GM19328 (cell line): ENCODE results near the gene PLA2G5.
"Not testable (repeated sequence)": the region's sequence is repeated elsewhere in the genome, so short reads cannot be mapped to it uniquely, and the experiment has no call there.

Experiments
- ATAC-seq: cut with Tn5 transposase; IDR thresholded peaks from one replicate; pipeline ENCODE4 v1.9.1; 2021; ENCODE audit warnings: mild to moderate bottlenecking, moderate library complexity; ENCODE audit not compliant: unreplicated experiment

PLA2G5 gene

DNA sequence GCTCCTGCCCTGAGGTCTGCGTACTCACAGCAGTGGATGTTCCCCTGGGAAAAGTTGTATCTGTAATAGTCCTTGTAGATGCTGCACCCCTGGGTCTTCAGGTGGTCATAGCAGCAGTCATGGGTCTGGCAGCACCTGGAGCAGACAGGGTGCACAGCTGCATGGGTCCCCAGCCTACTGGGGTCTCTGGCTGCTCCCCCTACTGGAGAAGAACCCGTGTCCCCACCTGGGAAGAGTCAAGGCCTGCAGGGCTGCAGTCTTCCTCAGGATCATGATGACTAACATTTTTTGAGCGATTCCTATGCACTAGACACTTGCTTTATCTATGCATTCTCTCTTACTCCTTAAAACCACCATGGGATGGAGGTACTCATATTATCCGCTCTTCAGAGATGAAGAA lies 45.5 kb downstream of the PLA2G5 start:
- no peak for ATAC-seq

DNA sequence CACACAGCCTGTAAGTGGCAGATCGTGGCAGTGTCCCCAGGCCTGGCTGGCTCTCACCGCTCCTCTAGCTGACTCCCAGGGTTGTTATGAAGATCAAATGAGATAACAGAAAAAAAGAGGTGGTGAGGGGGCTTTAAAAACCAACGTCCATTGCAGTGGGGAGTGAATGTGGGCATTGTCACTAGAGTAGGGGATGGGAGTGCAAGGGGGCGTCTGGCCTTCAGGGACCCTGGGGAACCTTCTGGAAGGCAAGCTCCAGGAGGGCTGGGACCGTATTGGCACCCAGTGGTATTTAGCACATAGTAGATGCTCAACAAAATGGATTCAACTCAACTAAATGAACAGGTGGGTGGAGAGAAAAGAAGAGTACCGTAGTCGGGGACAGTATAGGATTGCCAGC lies 45.9 kb downstream of the PLA2G5 start:
- ATAC-seq = no peak

DNA sequence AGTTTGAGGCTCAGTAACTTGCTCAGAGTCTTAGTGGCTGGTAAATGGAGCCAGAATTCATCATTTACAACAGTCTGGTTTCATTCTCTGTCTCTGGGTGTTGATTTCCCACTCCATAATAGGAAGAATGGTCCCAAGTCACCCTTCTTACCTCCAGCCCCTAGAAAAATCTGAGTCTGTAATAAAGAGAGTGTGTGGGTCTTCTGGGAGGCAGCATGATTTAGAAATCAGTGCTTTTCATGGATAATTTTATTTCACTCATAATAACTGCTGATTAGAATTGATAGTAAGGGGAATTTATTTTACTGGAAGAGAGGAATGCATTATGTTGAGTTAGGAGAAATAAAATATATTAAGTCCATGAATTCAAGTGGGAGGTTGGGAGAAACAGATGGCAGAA lies 47.2 kb downstream of the PLA2G5 start:
- no peak for ATAC-seq

DNA sequence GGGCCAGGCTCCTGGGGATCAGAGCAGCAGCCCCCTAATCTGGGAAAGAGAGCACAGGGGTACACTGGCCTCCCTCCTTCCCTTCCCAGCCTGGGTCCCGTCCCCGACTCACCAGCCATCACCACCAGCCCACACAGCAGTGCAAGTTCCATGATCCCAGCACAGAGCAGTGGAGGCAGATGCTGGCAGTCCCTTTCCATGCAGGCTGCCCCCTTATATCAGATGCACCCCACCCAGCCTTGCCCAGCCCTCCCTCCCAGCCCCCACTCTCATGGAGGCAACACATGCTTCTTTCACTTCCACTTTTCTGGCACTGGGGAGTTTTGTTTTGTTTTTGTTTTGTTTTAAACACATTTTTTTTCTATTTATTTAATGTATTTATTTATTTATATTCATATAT lies 49.4 kb downstream of the PLA2G5 start, which contains the start of gene PLA2G2D:
PLA2G2D (minus strand) TSS at position 190 of the 400 bp plus-strand sequence; CDS start at position 152, 38 bp downstream.
- ATAC-seq = no peak

DNA sequence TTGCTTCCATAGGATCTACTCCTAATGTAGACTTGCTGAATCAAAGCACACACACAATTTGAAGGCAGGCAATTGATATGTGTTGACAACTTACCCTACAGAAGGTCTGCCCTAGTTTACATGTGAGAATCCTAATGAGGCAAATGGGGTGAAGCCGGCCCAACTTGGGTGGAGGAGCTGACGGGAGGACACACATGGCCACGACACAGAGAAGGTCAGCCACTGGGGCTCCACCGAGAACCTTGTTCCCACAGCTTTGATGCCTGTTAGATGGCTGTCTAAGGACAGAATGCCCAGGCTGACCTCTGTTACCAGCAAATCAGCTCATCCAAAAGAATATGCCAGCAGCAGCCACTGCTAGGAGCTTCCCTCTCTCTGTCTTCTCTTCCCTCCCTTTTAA lies 50.8 kb downstream of the PLA2G5 start:
- no peak for ATAC-seq

DNA sequence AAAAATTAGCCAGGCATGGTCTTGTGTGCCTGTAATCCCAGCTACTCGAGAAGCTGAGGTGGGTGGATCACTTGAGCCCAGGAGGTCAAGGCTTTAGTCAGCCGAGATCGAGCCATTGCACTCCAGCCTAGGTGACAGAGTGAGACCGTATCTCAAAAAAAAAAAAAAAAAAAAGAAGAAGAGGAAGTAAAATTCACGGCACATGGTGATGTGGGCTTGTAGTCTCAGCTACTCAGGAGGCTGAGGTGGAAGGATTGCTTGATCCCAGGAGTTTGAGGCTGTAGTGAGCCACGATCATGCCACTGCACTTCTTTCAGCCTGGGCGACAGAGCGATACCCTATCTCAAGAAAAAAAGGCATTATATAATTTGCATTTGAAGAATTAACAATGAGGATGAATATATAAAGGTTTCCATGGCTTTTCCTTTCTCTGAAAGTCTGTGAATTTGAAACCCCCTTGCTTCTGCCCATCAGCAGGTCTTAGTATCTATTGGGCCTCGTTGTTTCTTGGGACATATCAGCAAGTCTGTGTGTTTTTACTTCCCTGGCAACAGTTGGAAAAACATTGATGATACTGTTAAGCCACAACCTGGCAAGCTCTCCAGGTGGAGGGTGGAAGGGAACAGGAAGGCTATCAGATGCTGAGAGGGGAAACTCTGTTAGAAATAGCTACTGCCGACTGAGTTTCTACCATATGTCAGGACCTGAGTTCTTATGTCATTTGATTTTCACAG lies 53.9 kb downstream of the PLA2G5 start:
- ATAC-seq = no peak

DNA sequence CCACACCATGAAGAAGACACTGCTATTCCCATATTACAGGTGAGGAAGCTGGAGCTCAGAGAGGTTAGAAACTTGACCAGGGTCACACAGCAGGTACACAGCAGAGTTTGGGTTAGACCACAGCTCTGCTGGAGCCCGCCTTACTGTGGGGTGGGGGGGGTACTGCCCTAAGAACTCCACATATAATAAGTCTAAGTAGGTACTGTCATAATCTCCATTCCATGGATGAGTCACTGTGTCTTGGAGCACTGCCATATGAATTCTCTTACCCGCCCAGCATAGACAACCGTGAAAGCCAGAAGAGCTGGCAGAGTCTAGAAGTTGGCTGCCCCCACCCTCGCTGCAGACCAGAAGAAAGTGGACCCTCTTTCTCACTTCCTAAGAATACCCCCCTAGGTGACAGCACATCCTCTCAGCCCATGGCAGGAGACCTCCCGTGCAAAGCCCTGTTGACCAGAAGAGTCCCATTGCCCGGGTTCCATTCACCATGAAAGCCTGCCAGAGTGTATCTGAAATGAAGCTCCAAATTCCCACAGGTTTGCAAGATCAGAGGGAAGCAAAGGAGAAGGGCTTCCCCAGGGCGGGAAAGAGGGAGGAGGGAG lies 54.6 kb downstream of the PLA2G5 start:
- ATAC-seq = no peak

DNA sequence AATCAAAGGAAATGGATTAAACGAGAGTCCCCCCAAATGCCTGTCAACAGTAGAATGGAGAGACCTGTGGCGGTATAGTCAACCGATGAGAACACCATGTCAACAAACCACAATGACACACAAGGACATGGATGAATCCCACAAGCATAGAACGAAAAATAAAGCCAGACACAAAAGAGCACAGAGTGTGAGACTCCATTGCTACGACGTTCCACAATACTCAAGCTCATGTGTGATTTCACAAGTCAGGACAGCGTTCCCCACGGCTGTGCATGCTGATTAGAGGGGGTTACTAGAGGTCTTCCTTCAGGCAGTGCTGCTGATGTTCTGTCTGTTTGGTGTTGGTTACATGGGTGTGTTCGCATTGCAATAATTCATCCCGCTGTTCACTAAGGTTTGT lies 55.1 kb downstream of the PLA2G5 start:
- no peak for ATAC-seq

DNA sequence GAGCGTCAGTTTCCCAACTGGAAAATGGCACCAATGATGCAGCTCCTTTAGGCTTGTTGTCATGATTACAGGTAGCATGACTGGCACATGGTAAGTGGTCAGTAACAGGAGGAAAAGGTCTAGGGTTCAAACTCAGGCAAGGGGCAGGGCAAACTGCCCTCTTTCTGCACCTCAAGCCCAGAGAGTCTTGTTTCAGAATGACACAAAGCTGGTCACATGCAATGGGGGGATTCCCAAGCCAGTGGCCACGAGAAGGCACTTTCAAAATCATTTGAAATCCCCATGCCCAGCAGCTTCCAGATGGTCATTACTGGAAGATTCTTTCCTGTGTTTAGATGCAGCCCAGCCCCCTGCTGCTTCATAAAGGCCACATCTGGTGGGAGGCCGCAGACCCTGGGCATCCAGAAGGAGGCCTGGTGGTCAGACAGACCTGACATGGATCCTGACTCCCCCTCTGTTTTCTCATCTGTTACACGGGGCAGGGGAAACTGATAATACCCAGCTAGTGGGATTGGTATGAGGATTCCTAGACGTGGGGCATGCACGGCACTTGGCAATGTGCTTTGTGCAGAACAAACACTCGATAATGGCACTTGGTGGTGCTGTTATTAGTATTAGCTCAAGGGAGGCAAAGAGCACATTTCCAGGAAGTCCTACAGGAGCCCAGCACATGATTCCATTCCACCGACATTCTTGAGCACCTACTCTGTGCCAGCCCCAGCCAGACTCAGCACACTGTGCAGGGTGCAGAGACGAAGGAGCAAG lies 56.2 kb downstream of the PLA2G5 start:
- ATAC-seq = no peak

DNA sequence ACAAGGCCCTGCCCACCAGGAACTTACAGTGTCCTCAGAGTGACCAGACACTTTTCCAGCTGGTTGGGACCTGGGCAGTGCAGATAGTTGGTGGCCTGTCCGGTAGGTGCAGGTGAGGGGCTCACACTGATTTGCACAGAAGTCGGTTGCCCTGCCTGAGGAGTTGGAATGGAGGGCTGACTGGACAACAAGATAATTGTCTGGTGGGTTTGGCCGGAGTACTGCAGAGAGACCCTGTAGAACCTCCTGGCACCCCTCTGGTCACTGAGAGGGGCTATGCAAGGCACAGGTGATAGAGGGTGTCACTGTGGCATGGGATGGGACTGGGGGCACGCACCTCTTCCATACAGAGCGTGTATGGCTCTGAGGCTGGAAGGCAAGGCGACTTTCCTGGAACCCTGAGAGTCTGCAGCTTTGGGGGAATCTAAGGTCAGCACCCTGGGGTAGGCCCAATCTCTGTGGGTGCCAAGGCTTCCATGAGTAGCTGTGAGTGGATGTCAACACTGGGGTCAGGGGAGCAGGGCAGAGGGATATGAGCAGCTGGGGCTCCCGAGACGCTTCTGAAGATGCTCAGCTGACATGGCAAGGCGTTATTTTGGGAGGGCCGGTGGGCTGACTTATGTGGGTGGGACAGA lies 56.9 kb downstream of the PLA2G5 start:
- ATAC-seq = no peak

DNA sequence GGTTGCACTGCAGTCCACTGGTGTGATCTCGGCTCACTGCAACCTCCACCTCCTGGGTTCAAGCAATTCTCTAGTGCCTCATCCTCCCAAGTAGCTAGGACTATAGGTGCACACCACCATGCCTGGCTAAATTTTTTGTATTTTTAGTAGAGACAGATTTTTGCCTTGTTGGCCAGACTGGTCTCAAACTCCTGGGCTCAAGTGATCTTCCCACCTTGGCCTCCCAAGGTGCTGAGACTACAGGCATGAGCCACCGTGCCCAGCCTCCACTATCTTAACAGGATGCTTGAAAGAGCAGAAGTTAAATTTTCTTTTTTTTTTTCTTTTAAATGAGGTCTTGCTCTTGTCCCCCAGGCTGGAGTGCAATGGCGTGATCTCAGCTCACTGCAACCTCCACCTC lies 60.5 kb downstream of the PLA2G5 start:
- ATAC-seq = not testable (repeated sequence)

DNA sequence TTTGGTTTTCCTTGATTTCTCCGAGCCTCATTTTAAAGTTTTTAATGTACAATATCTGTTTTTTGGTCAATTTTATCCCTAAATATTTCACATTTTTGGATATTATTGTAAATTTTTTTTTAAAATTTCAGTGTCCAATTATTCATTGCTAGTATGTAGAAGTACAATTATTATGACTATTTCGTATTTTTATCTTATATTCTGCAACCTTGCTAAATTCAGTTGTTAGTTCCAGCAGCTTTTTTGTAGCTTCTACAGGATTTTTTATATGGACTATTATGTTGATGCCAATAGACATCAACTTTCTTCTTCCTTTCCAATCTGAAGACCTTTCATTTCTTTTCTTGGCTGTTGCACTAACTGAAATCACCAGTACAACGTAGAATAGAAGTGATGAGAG lies 65.0 kb downstream of the PLA2G5 start:
- no peak for ATAC-seq

DNA sequence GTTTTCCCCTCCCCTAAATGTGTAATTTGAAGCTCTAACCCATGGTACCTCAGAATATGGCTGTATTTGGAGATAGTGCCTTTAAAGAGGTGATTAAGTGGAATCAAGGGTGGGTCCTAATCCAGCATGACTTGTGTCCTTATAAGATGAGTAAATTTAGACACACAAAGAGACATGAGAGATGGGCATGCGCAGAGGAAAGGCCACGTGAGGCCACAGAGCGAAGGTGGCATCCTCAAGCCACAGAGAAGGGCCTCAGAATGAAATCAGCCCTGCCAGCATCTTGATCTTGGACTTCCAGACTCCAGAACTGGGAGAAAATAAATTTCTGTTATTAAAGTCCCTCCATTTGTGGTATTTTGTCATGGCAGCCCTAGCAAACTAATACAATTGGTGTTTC lies 66.3 kb downstream of the PLA2G5 start:
- no peak for ATAC-seq

DNA sequence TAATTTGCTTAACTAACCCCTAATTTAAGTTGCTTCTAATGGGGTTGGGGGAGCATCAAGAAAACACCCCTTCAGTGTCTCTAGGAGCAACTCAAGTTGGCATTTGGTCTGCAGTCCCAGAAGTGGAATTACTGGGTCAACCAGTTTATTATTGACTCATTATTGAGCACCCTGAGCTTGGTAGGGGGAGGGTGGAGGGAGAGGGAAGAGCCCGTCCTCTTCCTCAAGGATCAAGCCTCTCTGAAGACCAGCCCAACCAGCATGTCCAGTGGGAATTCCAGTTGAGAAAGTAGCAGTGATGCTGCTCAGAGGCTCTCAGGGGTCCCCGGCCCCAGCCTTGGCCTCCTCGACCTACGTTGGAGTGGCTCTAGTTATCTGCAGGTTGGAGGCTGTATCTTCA lies 67.1 kb downstream of the PLA2G5 start:
- no peak for ATAC-seq

DNA sequence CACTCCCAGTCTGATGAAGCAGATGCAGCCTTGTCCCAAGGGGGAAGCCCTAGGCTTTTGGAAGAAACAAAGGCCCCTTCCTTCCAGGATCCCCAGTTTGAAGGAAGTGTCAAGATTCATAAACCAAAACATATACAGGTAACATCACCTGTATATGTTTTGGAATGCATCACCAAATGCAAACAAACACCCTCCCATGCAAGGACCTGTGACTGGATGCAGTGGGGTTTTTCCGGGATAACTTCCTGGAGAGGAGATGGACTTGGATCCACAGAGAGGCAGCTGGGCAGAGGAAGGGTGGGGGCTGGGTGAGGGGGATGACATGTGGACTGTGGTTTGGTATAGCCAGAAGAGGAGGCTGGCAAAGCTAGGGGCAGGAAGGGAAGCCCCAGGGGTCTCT lies 67.6 kb downstream of the PLA2G5 start:
- no peak for ATAC-seq

DNA sequence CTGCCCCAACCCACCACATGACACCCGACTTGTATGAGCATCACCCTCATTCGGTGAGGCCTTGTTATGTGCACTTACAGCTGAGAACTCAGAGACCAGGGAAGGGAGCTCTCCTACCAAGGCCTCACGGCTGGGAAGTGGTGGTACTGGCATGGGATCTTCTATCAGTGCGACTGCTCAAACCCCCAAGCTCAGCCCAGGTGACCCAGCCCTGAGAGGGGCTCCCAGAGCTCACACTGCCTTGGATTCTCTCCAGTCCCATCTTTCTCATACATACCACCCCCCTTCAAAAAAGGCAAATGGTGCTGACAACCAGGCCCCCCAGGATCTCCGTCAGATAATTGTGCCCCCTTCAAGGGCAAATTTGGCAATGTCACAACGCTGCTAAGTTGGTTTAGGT lies 68.4 kb downstream of the PLA2G5 start:
- ATAC-seq = no peak

DNA sequence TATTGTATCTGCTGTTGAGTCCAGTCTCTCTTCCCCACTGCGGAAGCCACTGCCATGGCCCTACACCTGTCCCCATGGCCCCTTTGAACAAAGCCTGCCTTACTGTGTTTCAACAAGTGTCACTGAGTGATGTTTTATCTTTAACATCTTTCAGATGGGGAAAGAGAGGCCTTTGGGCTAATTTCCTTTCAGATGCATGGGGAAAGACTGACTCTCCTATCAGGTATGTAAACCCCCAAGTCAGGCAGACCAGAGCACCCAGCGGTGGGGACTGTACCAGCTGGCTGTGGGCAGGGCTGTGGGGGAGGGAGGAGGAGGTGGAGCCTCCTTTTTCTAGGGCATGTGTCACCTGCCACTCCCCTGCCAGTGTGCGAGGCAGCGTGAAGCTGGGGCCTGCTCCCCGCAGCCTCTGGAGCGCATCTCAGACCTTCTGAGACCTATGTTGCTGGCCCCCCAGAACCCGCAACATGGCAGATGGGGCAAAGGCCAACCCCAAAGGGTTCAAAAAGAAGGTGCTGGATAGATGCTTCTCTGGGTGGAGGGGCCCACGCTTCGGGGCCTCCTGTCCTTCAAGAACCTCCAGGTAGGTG lies 69.1 kb downstream of the PLA2G5 start, which contains the start of gene PLA2G2F:
PLA2G2F (plus strand) TSS at position 363 of the 590 bp plus-strand sequence; CDS start at position 468, 105 bp downstream.
- no peak for ATAC-seq

DNA sequence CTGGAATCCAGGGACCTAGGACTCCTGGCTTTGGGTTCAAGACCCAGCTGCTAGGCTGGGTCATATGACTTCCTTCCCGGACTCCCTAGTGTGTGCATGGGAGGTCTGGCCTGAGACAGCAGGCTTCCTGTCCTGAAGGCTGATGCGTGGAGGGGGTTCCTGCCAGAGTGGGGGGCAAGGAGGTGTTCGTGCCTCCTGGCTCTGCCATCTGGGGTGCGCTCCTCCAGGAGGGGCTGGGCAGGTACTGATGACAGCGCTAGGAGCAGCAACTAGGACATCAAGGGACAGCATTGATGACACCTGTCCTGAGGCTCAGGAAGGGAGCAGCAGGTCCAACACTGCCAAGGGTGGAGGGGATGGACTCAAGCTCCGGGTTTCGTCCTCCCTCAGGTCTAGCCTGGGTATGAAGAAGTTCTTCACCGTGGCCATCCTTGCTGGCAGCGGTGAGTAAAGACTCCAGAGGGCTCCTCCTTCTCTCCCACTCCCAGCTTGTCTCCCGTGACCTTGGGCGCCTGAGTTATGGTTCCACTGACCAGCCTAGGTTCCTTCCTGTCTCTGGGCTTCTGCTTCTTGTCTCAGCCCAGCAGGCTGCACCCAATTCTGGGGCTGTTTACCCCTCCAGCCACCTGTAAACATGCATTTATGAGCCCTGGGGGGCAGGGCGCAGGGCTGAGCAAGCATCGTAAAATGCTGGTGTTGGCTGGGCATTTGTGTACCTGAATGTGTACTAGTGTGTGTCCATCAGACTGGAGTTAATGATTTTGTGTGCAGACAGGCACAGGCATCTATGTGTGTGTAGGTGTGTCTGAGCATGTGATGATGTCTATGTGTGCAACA lies 70.0 kb downstream of the PLA2G5 start:
- no peak for ATAC-seq

DNA sequence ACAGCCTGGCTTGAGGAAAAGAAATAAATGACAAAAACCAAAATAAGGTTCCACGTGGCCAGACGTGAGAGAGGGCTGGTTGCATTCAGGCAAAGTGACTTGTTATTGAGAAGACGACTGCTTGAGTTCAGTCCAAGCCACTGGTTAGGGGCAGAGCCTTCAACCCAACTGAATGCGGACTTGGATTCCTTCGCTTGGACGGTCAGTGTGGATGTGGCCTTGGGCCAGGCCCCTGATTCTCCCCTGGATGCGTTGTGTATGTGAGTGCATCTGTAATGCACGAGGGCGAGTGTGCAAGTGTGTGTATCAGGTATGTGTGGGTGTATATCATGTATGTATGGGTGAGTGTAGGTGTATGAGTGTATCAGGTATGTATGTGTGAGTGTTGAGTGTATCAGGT lies 71.0 kb downstream of the PLA2G5 start:
- ATAC-seq = no peak

DNA sequence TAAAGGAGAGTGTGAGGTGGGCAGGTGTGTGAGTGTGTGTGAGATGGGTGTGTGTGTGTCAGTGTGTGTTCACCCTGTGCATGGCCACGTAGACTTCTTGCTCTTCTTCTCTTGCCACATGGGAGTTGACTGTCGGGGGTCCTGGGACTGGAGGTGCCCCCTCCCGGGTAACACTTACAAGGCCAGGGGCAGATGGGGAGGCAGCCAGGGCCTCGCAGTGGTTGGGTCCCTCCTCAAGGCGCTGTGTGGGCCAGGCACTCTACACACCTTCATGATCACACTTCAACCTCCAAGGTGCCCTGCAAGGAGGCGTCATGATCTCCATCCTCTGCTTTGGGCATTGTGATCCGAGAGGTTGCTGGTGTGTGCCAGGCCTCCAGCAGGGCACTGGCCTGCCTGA lies 71.5 kb downstream of the PLA2G5 start:
- ATAC-seq = no peak
